Measurements from ENCODE around the gene STK35.
"Not testable (repeated sequence)": the region's sequence is repeated elsewhere in the genome, so short reads cannot be mapped to it uniquely, and the experiment has no call there.

STK35 gene

GRCh38 chr20:2174067-2174466 is 72.4 kb downstream of the STK35 start:
- no peak for DNase-seq (ENCODE audit: low read depth)
- no peak for TF ChIP-seq CTCF (conservative IDR thresholded peaks at IDR 0.05; ENCODE audit: control insufficient read depth, insufficient read depth, low read depth, low read length)
- no peak overlapping the region for H3K4me3 ChIP-seq (ENCODE audit: control insufficient read depth, low read depth, low read length)

GRCh38 chr20:2176946-2177345 is 75.3 kb downstream of the STK35 start:
- TF ChIP-seq CTCF (conservative IDR thresholded peaks at IDR 0.05; ENCODE audit: control insufficient read depth, insufficient read depth, low read depth, low read length), result no peak
- no peak for DNase-seq (ENCODE audit: low read depth)

GRCh38 chr20:2178318-2179232 is 76.9 kb downstream of the STK35 start:
- TF ChIP-seq CTCF (conservative IDR thresholded peaks at IDR 0.05; ENCODE audit: control insufficient read depth, insufficient read depth, low read depth, low read length), result no peak
- DNase-seq (ENCODE audit: low read depth), result no peak
- no peak overlapping the region for H3K4me3 ChIP-seq (ENCODE audit: control insufficient read depth, low read depth, low read length)

More at GRCh38 chr20:2176946-2177345, 75.3 kb downstream of the STK35 start:
- H3K4me3 ChIP-seq (ENCODE audit: control insufficient read depth, low read depth, low read length), result no peak overlapping the region

GRCh38 chr20:2179233-2179580 is 77.6 kb downstream of the STK35 start:
- no peak for DNase-seq (ENCODE audit: low read depth)
- no peak for TF ChIP-seq CTCF (conservative IDR thresholded peaks at IDR 0.05; ENCODE audit: control insufficient read depth, insufficient read depth, low read depth, low read length)
- no peak overlapping the region for H3K4me3 ChIP-seq (ENCODE audit: control insufficient read depth, low read depth, low read length)

- no peak for DNase-seq (ENCODE audit: low read depth)
- H3K4me3 ChIP-seq (ENCODE audit: control insufficient read depth, low read depth, low read length), result no peak overlapping the region
- no peak for TF ChIP-seq CTCF (conservative IDR thresholded peaks at IDR 0.05; ENCODE audit: control insufficient read depth, insufficient read depth, low read depth, low read length)
Measured at GRCh38 chr20:2179949-2180348, 78.3 kb downstream of the STK35 start.

GRCh38 chr20:2183381-2183780 is 81.8 kb downstream of the STK35 start:
- TF ChIP-seq CTCF (conservative IDR thresholded peaks at IDR 0.05; ENCODE audit: control insufficient read depth, insufficient read depth, low read depth, low read length), result no peak
- no peak for DNase-seq (ENCODE audit: low read depth)
- H3K4me3 ChIP-seq (ENCODE audit: control insufficient read depth, low read depth, low read length), result no peak overlapping the region

GRCh38 chr20:2184933-2185332 is 83.3 kb downstream of the STK35 start:
- not testable (repeated sequence) for DNase-seq (ENCODE audit: low read depth); H3K4me3 ChIP-seq (ENCODE audit: control insufficient read depth, low read depth, low read length)

Measured in fibroblast of mammary gland (primary cell).